ENCODE results near the gene WDR4.

WDR4 gene

DNA sequence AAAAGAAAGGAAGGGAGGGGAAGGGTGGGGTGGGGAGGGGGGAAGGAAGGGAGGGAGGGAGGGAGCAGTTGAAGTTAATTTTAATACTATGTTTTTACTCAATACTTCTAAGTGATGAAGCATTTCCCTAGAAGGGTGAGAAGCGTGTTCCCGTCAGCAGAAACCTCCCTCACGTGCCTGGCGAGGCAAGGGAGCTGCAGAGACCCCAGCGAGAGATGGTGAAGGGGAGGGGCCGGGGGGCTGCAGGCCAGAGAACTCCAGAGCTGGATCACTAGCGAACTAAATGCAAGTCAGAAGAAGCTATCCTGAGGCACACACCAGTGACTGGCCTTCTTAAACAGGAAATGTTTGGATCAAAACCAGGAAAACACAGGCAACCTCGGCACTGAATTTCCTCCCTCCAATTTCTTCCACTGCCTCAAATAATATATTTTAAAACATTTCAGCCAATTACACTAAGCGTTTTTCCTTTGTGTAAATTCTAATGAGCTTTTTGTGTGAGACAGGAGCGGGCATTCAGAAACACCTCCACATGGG, 18.0 kb downstream of the WDR4 start:
- H3K79me2 ChIP-seq (ENCODE audit: control insufficient read depth, low read length): peaks cover 92% of the 10 kb centered on the region
- no peak overlapping the region for H3K4me2 ChIP-seq (ENCODE audit: low read length)
- TF ChIP-seq EZH2phosphoT487 (IDR thresholded peaks at IDR 0.05; ENCODE audit: borderline replicate concordance, low read length): no peak
- TF ChIP-seq, protein P1, sequence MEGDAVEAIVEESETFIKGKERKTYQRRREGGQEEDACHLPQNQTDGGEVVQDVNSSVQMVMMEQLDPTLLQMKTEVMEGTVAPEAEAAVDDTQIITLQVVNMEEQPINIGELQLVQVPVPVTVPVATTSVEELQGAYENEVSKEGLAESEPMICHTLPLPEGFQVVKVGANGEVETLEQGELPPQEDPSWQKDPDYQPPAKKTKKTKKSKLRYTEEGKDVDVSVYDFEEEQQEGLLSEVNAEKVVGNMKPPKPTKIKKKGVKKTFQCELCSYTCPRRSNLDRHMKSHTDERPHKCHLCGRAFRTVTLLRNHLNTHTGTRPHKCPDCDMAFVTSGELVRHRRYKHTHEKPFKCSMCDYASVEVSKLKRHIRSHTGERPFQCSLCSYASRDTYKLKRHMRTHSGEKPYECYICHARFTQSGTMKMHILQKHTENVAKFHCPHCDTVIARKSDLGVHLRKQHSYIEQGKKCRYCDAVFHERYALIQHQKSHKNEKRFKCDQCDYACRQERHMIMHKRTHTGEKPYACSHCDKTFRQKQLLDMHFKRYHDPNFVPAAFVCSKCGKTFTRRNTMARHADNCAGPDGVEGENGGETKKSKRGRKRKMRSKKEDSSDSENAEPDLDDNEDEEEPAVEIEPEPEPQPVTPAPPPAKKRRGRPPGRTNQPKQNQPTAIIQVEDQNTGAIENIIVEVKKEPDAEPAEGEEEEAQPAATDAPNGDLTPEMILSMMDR (IDR thresholded peaks at IDR 0.05; ENCODE audit: low read depth, low read length, poor library complexity, severe bottlenecking): no peak
- H3K9me2 ChIP-seq (replicated peaks; ENCODE audit: control insufficient read depth, low read length): no peaks in the 10 kb centered on the region
- H3F3A ChIP-seq (ENCODE audit: control insufficient read depth, insufficient read depth): no peaks in the 10 kb centered on the region
- H3K27ac ChIP-seq (ENCODE audit: low read depth, low read length): no peak overlapping the region
- H3K4me3 ChIP-seq (ENCODE audit: low read length): no peak overlapping the region
- H4K20me1 ChIP-seq (ENCODE audit: control insufficient read depth, insufficient read depth, low read depth, low read length): peaks cover 6% of the 10 kb centered on the region; the same call in 1 of the 2 replicates
- H3K27me3 ChIP-seq (ENCODE audit: control insufficient read depth, low read length): no peaks in the 10 kb centered on the region
- no peaks in the 10 kb centered on the region for H3K9me3 ChIP-seq (ENCODE audit: control insufficient read depth, insufficient read depth, low read length)
- H3K36me3 ChIP-seq (ENCODE audit: control insufficient read depth, low read length): peaks cover 92% of the 10 kb centered on the region
- no peaks in the 10 kb centered on the region for H3K4me1 ChIP-seq (ENCODE audit: control insufficient read depth, low read length)

DNA sequence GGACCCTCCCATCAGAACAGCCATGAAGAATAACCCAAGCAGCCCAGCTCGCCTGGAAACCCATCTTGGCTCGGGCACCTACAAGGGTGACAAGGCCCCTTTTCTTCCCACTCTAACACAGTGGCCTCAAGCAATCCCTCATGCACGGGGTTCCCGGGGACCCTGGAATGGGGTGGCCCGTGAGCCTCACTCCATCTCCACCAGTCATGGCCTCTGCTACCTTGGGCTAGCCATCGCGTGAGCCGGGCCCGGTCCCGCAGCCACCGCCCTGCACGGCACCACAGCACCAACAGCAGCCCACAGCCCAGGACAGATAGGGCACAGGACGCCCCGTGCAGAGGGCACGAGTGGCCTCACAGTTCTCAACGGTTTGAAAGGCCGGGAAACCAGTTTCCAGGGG, 19.0 kb downstream of the WDR4 start:
- Histone ChIP-seq H4K20me1 (ENCODE audit: control insufficient read depth, insufficient read depth, low read depth, low read length) (peaks cover 6% of the 10 kb centered on the region; the same call in 1 of the 2 replicates), H3F3A (ENCODE audit: control insufficient read depth, insufficient read depth) (no peaks in the 10 kb centered on the region), H3K27ac (ENCODE audit: low read depth, low read length) (no peak overlapping the region), H3K9me2 (replicated peaks; ENCODE audit: control insufficient read depth, low read length) (no peaks in the 10 kb centered on the region), H3K4me1 (ENCODE audit: control insufficient read depth, low read length) (no peaks in the 10 kb centered on the region), H3K9me3 (ENCODE audit: control insufficient read depth, insufficient read depth, low read length) (no peaks in the 10 kb centered on the region), H3K4me3 (ENCODE audit: low read length) (no peak overlapping the region), H3K27me3 (ENCODE audit: control insufficient read depth, low read length) (no peaks in the 10 kb centered on the region), H3K36me3 (ENCODE audit: control insufficient read depth, low read length) (peaks cover 92% of the 10 kb centered on the region), H3K79me2 (ENCODE audit: control insufficient read depth, low read length) (peaks cover 92% of the 10 kb centered on the region), H3K4me2 (ENCODE audit: low read length) (no peak overlapping the region)
- TF ChIP-seq, protein P1 (IDR thresholded peaks at IDR 0.05; ENCODE audit: low read depth, low read length, poor library complexity, severe bottlenecking): no peak
- TF ChIP-seq EZH2phosphoT487 (IDR thresholded peaks at IDR 0.05; ENCODE audit: borderline replicate concordance, low read length): no peak

DNA sequence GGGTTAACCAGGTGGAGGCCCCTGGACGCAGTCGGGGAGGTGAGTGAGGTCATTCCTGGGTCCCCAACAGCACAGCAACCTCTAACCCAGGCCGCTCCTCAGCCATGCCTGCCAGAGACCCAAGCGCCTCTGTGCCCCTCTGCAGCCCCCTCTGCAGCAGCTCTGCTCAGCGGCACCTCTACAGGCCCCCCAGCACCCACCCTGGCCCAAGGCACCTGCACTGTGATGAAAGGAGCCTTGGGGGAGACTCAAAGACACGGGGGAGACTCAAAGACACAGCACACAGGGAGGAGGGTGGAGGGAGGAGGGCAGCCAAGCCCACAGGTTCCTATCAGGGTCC, 19.5 kb downstream of the WDR4 start:
- peaks cover 89% of the 10 kb centered on the region for H3K79me2 ChIP-seq (ENCODE audit: control insufficient read depth, low read length)
- H3K4me2 ChIP-seq (ENCODE audit: low read length): no peak overlapping the region
- H3K9me2 ChIP-seq (replicated peaks; ENCODE audit: control insufficient read depth, low read length): no peaks in the 10 kb centered on the region
- no peaks in the 10 kb centered on the region for H3K4me1 ChIP-seq (ENCODE audit: control insufficient read depth, low read length)
- peaks cover 91% of the 10 kb centered on the region for H3K36me3 ChIP-seq (ENCODE audit: control insufficient read depth, low read length)
- H3F3A ChIP-seq (ENCODE audit: control insufficient read depth, insufficient read depth): no peaks in the 10 kb centered on the region
- H3K27me3 ChIP-seq (ENCODE audit: control insufficient read depth, low read length): no peaks in the 10 kb centered on the region
- H3K4me3 ChIP-seq (ENCODE audit: low read length): no peak overlapping the region
- TF ChIP-seq, protein P1 (IDR thresholded peaks at IDR 0.05; ENCODE audit: low read depth, low read length, poor library complexity, severe bottlenecking): no peak
- TF ChIP-seq EZH2phosphoT487 (IDR thresholded peaks at IDR 0.05; ENCODE audit: borderline replicate concordance, low read length): no peak
- no peak overlapping the region for H3K27ac ChIP-seq (ENCODE audit: low read depth, low read length)
- peaks cover 6% of the 10 kb centered on the region; the same call in 1 of the 2 replicates for H4K20me1 ChIP-seq (ENCODE audit: control insufficient read depth, insufficient read depth, low read depth, low read length)
- no peaks in the 10 kb centered on the region for H3K9me3 ChIP-seq (ENCODE audit: control insufficient read depth, insufficient read depth, low read length)
